ENCODE measurements around the gene NBEAL2. TPM values are rescaled to one million over a fixed set of nuclear protein-coding genes. Genes with fewer than 3 reads are reported as not detected.

Gene NBEAL2
- total RNA-seq, 1 donor from 2014 or later: 227 TPM

GRCh38 chr3:46931631-46932331 lies 47.7 kb upstream of the NBEAL2 start:
- intact Hi-C loops (cut with DNase I): no loop called here
- Histone ChIP-seq H3K27ac (peak overlapping the region; percentile 77), H3K4me1 (peaks cover 99% of the 10 kb centered on the region), H3K27me3 (no peaks in the 10 kb centered on the region), H3K36me3 (peaks cover 0 to 6% of the 10 kb centered on the region in 2 donors), H3K4me3 (no peak overlapping the region), H3K9me3 (no peaks in the 10 kb centered on the region)
- no peak for TF ChIP-seq POLR2AphosphoS5 (IDR thresholded peaks at IDR 0.05; ENCODE audit: insufficient read depth in 1 of 2, low read depth in 1 of 2)
- no peak for TF ChIP-seq POLR2A (IDR thresholded peaks at IDR 0.05)
- TF ChIP-seq CTCF (IDR thresholded peaks at IDR 0.05): no peak
- no peak for DNase-seq (ENCODE audit: extremely low spot score in 2 of 2)

- Histone ChIP-seq H3K27ac (peak overlapping the region; percentile 77), H3K4me3 (no peak overlapping the region), H3K4me1 (peaks cover 95% of the 10 kb centered on the region), H3K36me3 (peaks cover 0 to 13% of the 10 kb centered on the region in 2 donors), H3K27me3 (no peaks in the 10 kb centered on the region), H3K9me3 (no peaks in the 10 kb centered on the region)
- DNase-seq (ENCODE audit: extremely low spot score in 2 of 2): no peak
- TF ChIP-seq CTCF (IDR thresholded peaks at IDR 0.05): no peak
- no peak for TF ChIP-seq POLR2A (IDR thresholded peaks at IDR 0.05)
- TF ChIP-seq POLR2AphosphoS5 (IDR thresholded peaks at IDR 0.05; ENCODE audit: insufficient read depth in 1 of 2, low read depth in 1 of 2): no peak
- intact Hi-C loops (cut with DNase I): no loop called here
These were observed 46.8 kb upstream of the NBEAL2 start for GRCh38 chr3:46932455-46933225.

DNA sequence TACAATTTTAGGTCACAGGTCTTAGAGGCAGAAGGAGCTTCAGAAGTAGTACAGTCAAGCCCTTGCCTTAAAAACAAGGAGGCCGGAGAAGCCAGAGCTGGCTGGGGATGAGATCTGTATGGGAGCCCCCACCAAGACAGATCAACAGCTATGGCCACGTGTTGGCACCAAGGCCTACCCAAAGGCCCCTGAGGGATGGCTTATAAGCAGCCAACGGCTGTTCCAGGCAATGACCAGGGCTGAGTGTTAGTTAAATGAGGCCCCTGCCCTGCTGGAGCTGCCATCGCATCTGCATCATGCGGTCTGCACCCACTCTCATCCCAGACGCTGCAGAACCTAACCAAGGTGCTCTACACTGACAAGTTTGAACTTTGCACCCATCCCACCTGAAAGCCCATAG lies 46.2 kb upstream of the NBEAL2 start:
- intact Hi-C loops (cut with DNase I): no loop called here
- peaks cover 89% of the 10 kb centered on the region for H3K4me1 ChIP-seq

GRCh38 chr3:46934072-46934471 lies 45.4 kb upstream of the NBEAL2 start:
- Histone ChIP-seq H3K27me3 (no peaks in the 10 kb centered on the region), H3K4me1 (peaks cover 82% of the 10 kb centered on the region), H3K27ac (peak overlapping the region; percentile 73), H3K36me3 (peaks cover 0 to 15% of the 10 kb centered on the region in 2 donors), H3K9me3 (no peaks in the 10 kb centered on the region), H3K4me3 (no peak overlapping the region)
- intact Hi-C loops (cut with DNase I): no loop called here
- no peak for TF ChIP-seq POLR2A (IDR thresholded peaks at IDR 0.05)
- TF ChIP-seq POLR2AphosphoS5 (IDR thresholded peaks at IDR 0.05; ENCODE audit: insufficient read depth in 1 of 2, low read depth in 1 of 2): no peak
- TF ChIP-seq CTCF (IDR thresholded peaks at IDR 0.05): no peak
- no peak for DNase-seq (ENCODE audit: extremely low spot score in 2 of 2)

More for the DNA sequence above, 46.2 kb upstream of the NBEAL2 start:
- Histone ChIP-seq H3K27ac (peak overlapping the region; percentile 77), H3K27me3 (no peaks in the 10 kb centered on the region), H3K9me3 (no peaks in the 10 kb centered on the region), H3K4me3 (no peak overlapping the region), H3K36me3 (peaks cover 0 to 13% of the 10 kb centered on the region in 2 donors)
- no peak for TF ChIP-seq CTCF (IDR thresholded peaks at IDR 0.05)
- TF ChIP-seq POLR2A (IDR thresholded peaks at IDR 0.05): no peak
- TF ChIP-seq POLR2AphosphoS5 (IDR thresholded peaks at IDR 0.05; ENCODE audit: insufficient read depth in 1 of 2, low read depth in 1 of 2): no peak
- no peak for DNase-seq (ENCODE audit: extremely low spot score in 2 of 2)
